ENCODE measurements around the gene SUGCT.

SUGCT gene

DNA sequence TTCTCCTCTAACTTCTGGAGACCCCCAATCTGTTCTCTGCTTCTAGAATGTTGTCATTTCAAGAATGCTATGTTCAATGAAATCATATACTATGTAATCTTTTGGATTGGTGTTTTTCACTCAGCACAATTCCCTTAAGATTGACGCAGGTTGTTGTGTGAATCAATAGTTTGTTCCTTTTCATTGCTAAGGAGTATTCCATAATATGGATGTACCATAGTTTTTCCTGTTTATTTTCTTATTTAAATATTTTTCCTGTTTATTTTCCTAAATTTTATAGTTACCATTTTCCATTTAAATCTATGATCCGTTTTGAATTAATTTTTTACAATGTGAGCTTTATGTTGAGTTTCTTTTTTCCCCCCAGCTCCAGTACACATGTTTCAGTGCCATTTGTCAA is 604.5 kb downstream of the SUGCT start:
- H3K36me3 ChIP-seq (ENCODE audit: control insufficient read depth, insufficient read depth, low read length): no peaks in the 10 kb centered on the region
- H3K4me3 ChIP-seq (ENCODE audit: extremely low read depth, insufficient read depth, low read length, poor library complexity, severe bottlenecking): no peak overlapping the region
- peaks cover 4% of the 10 kb centered on the region for H3K9me3 ChIP-seq (ENCODE audit: control insufficient read depth, low read length)
- H3K4me1 ChIP-seq (ENCODE audit: control insufficient read depth, insufficient read depth, low read length, poor library complexity, severe bottlenecking): peaks cover 7% of the 10 kb centered on the region
- no CpG with 5 or more reads among the region's 2 CpGs for WGBS, 2 experiments (ENCODE audit: insufficient coverage in 2 of 2)
- H3K27ac ChIP-seq (ENCODE audit: low read depth, low read length, severe bottlenecking): no peak overlapping the region

DNA sequence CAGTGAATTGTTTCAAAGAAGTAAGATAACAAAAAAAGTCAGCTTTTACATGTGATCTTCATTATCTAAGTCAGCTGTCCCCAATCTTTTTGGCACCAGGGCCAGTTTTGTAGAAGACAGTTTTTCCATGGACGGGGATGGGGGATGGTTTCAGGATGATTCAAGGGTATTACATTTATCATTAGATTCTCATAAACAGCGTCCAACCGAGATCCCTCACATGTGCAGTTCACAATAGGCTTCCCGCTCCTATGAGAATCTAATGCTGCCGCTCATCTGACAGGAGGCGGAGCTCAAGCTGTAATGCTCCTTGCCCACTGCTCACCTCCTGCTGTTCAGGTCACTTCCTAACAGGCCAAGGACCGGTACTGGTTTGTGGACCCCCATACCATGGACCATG is 607.5 kb downstream of the SUGCT start:
- no peak overlapping the region for H3K27ac ChIP-seq (ENCODE audit: low read depth, low read length, severe bottlenecking)
- peaks cover 3% of the 10 kb centered on the region for H3K4me1 ChIP-seq (ENCODE audit: control insufficient read depth, insufficient read depth, low read length, poor library complexity, severe bottlenecking)
- no peak overlapping the region for H3K4me3 ChIP-seq (ENCODE audit: extremely low read depth, insufficient read depth, low read length, poor library complexity, severe bottlenecking)
- H3K9me3 ChIP-seq (ENCODE audit: control insufficient read depth, low read length): peaks cover 4% of the 10 kb centered on the region
- H3K36me3 ChIP-seq (ENCODE audit: control insufficient read depth, insufficient read depth, low read length): no peaks in the 10 kb centered on the region
- 82 to 94% methylated on average over 5 to 6 of the region's 7 CpGs for WGBS, 2 experiments (ENCODE audit: insufficient coverage in 2 of 2)

DNA sequence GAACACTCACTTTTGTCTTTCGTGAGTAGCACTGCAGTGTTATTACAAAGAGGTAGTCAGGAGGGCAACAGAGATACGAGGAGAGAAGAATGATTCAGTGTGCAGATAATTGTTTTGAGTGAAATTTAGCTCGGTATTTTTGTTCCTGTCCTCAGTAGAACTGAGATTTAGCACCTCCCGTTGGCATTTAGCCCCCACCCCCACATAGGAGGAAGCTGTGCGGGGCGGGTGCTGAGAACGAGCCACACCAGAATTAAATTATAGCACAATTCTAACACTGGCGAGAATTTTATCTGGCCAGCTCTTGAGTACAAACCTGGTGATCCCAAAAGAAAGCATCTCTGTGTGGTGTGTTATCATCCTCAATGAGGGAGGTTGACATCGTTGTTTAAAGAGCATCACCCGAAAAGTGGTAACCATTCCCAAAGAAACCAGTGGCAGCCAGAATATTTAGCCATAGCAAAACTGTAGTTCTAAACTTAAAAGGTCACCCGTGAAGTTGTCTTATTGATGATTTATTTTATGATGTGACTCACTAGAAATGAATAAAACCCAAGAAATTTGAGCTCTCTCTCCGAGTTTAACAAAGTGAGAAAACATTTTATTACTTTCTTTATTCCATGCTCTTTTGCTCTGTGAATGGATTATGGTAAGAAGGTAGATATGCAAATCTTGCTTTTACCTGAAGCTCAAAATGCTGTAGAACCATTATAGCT is 612.2 kb downstream of the SUGCT start:
- WGBS, 2 experiments (ENCODE audit: insufficient coverage in 2 of 2): 79 to 97% methylated on average over 3 to 5 of the region's 12 CpGs
- no peak overlapping the region for H3K27ac ChIP-seq (ENCODE audit: low read depth, low read length, severe bottlenecking)
- H3K4me3 ChIP-seq (ENCODE audit: extremely low read depth, insufficient read depth, low read length, poor library complexity, severe bottlenecking): no peak overlapping the region
- no peaks in the 10 kb centered on the region for H3K36me3 ChIP-seq (ENCODE audit: control insufficient read depth, insufficient read depth, low read length)
- peaks cover 13% of the 10 kb centered on the region for H3K4me1 ChIP-seq (ENCODE audit: control insufficient read depth, insufficient read depth, low read length, poor library complexity, severe bottlenecking)
- H3K9me3 ChIP-seq (ENCODE audit: control insufficient read depth, low read length): no peaks in the 10 kb centered on the region

DNA sequence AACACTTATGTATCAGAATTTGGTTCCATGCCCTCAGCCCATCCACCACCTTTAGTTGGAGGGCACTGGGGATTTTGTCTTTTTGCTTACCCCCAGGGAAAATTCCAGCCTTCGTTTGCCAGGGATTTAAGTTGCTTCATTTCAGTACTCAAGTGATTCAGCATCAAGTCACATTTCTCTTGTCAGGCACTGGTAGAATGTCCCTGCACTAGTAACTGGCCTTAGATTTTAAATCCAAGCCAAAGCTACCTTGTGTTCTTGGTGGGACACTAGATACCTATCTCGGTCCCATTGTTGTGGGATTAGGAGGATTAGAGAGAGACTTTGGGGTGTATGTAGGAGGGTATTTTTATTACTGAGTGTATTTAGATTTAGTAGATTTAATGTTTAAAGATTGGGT is 613.1 kb downstream of the SUGCT start:
- Histone ChIP-seq H3K4me1 (ENCODE audit: control insufficient read depth, insufficient read depth, low read length, poor library complexity, severe bottlenecking) (peaks cover 14% of the 10 kb centered on the region), H3K4me3 (ENCODE audit: extremely low read depth, insufficient read depth, low read length, poor library complexity, severe bottlenecking) (no peak overlapping the region), H3K36me3 (ENCODE audit: control insufficient read depth, insufficient read depth, low read length) (no peaks in the 10 kb centered on the region), H3K27ac (ENCODE audit: low read depth, low read length, severe bottlenecking) (no peak overlapping the region), H3K9me3 (ENCODE audit: control insufficient read depth, low read length) (no peaks in the 10 kb centered on the region)
- WGBS, 2 experiments (ENCODE audit: insufficient coverage in 2 of 2): 83 to 84% methylated on average over 1 to 2 of the region's 2 CpGs

DNA sequence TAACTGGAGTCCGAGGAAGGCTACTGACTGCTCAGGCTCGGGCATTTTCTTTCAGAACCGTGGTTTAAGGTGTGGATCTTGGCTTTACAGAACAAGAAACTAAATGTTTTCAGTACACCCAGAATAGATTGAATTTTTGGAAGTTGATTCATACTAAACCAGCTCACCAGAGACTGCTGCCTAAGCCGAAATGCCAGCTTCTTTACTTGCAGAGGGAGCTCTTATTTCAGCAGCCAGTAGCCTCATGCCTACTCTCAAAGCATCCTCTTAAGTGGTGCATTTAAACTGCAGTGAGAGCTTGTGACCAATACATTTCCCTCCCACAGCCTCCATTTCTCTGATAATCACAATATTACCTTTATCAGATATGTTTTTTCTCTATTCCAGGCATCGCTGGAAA is 615.1 kb downstream of the SUGCT start:
- H3K27ac ChIP-seq (ENCODE audit: low read depth, low read length, severe bottlenecking): no peak overlapping the region
- no peak overlapping the region for H3K4me3 ChIP-seq (ENCODE audit: extremely low read depth, insufficient read depth, low read length, poor library complexity, severe bottlenecking)
- no peaks in the 10 kb centered on the region for H3K9me3 ChIP-seq (ENCODE audit: control insufficient read depth, low read length)
- 90 to 96% methylated on average over 3 to 4 of the region's 5 CpGs for WGBS, 2 experiments (ENCODE audit: insufficient coverage in 2 of 2)
- H3K36me3 ChIP-seq (ENCODE audit: control insufficient read depth, insufficient read depth, low read length): no peaks in the 10 kb centered on the region
- H3K4me1 ChIP-seq (ENCODE audit: control insufficient read depth, insufficient read depth, low read length, poor library complexity, severe bottlenecking): peaks cover 15% of the 10 kb centered on the region

DNA sequence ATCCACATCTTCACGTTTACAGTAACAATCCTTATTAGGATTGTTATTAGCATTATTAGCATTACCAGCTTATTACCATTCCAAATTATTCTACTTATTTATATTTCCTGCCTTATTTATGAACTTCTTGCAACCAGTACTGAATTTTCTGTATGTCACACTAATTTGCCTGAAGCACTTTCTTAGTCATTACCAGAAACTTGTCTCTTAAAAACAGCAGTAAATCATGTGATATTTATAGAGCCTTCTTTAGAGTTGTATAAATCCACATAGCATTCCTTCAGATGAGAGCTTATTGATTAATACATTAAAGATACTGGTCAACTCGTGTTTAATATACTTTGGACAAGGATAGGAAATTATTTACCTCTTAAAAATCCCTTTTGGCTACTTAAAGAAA is 618.6 kb downstream of the SUGCT start:
- WGBS, 2 experiments (ENCODE audit: insufficient coverage in 2 of 2): 90% methylated on average over 1 of the region's 2 CpGs; no CpG with 5 or more reads in 1 of the 2 experiments
- Histone ChIP-seq H3K27ac (ENCODE audit: low read depth, low read length, severe bottlenecking) (no peak overlapping the region), H3K4me3 (ENCODE audit: extremely low read depth, insufficient read depth, low read length, poor library complexity, severe bottlenecking) (no peak overlapping the region), H3K36me3 (ENCODE audit: control insufficient read depth, insufficient read depth, low read length) (no peaks in the 10 kb centered on the region), H3K9me3 (ENCODE audit: control insufficient read depth, low read length) (no peaks in the 10 kb centered on the region), H3K4me1 (ENCODE audit: control insufficient read depth, insufficient read depth, low read length, poor library complexity, severe bottlenecking) (peaks cover 8% of the 10 kb centered on the region)

DNA sequence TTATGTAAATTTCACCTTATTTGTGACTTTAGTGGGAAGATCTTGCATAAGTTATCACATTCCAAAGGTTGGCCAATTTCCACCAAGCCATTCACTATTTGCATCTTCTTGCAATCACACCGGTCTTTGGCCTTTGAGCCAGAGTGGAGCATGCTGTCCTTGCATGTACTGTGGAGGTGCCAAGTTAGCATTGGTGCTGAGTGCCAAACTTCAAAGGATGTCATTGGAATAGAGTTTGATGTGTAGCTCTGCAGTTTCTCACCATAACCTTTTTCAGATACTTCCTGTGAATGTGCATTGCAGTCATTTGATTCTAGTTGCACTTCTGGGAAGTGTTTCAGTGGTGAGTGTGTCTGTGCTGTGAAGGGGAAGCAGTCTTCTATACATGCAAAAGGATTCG is 620.6 kb downstream of the SUGCT start:
- 100% methylated on average over 1 of the region's 2 CpGs; no CpG with 5 or more reads in 1 of the 2 experiments for WGBS, 2 experiments (ENCODE audit: insufficient coverage in 2 of 2)
- Histone ChIP-seq H3K4me1 (ENCODE audit: control insufficient read depth, insufficient read depth, low read length, poor library complexity, severe bottlenecking) (peaks cover 3% of the 10 kb centered on the region), H3K27ac (ENCODE audit: low read depth, low read length, severe bottlenecking) (no peak overlapping the region), H3K9me3 (ENCODE audit: control insufficient read depth, low read length) (no peaks in the 10 kb centered on the region), H3K4me3 (ENCODE audit: extremely low read depth, insufficient read depth, low read length, poor library complexity, severe bottlenecking) (no peak overlapping the region), H3K36me3 (ENCODE audit: control insufficient read depth, insufficient read depth, low read length) (no peaks in the 10 kb centered on the region)

DNA sequence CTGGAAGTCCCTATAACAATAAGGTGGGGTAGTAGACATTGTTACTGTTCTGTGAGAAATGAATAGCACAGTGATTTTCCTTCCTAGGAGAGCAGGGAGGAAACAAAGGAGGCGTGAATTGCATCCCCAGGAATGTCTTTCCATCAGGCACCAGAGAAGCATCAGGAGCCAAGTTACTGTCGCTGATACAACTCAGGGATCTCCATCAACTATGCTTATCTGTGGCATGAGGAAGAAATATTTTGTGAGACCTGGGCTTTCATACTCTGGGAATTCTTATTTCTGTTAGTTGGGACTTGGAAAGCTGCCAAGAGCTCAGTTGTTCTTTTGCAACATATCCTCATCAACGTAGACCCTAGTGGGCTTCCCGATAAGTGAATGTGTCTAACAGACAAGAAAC is 622.3 kb downstream of the SUGCT start:
- Histone ChIP-seq H3K4me1 (ENCODE audit: control insufficient read depth, insufficient read depth, low read length, poor library complexity, severe bottlenecking) (peaks cover 3% of the 10 kb centered on the region), H3K27ac (ENCODE audit: low read depth, low read length, severe bottlenecking) (no peak overlapping the region), H3K36me3 (ENCODE audit: control insufficient read depth, insufficient read depth, low read length) (no peaks in the 10 kb centered on the region), H3K9me3 (ENCODE audit: control insufficient read depth, low read length) (no peaks in the 10 kb centered on the region), H3K4me3 (ENCODE audit: extremely low read depth, insufficient read depth, low read length, poor library complexity, severe bottlenecking) (no peak overlapping the region)
- 44 to 89% methylated on average over 1 to 4 of the region's 4 CpGs for WGBS, 2 experiments (ENCODE audit: insufficient coverage in 2 of 2)

DNA sequence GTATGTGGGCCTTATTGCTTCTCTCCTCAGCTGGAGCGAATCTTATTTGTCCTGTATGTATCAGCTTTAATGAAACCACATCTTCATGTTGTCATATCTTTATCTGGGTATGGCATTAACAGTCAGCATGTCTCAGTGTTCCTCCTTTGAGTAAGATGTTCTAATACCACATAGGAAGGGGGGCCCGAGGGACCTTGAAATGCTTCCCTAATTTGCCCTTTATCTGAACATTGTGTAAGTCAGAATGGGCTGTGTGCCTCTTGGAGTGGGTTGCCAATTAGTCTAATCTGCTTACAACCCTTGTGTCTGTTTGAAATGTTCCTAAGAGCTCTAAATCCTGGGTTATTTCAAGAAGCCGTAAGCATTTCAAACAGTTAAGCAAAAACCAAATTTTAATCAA is 623.8 kb downstream of the SUGCT start:
- H3K4me1 ChIP-seq (ENCODE audit: control insufficient read depth, insufficient read depth, low read length, poor library complexity, severe bottlenecking): no peaks in the 10 kb centered on the region
- no peak overlapping the region for H3K4me3 ChIP-seq (ENCODE audit: extremely low read depth, insufficient read depth, low read length, poor library complexity, severe bottlenecking)
- H3K9me3 ChIP-seq (ENCODE audit: control insufficient read depth, low read length): no peaks in the 10 kb centered on the region
- 83% methylated on average over 1 of the region's 3 CpGs; no CpG with 5 or more reads in 1 of the 2 experiments for WGBS, 2 experiments (ENCODE audit: insufficient coverage in 2 of 2)
- no peaks in the 10 kb centered on the region for H3K36me3 ChIP-seq (ENCODE audit: control insufficient read depth, insufficient read depth, low read length)
- no peak overlapping the region for H3K27ac ChIP-seq (ENCODE audit: low read depth, low read length, severe bottlenecking)

DNA sequence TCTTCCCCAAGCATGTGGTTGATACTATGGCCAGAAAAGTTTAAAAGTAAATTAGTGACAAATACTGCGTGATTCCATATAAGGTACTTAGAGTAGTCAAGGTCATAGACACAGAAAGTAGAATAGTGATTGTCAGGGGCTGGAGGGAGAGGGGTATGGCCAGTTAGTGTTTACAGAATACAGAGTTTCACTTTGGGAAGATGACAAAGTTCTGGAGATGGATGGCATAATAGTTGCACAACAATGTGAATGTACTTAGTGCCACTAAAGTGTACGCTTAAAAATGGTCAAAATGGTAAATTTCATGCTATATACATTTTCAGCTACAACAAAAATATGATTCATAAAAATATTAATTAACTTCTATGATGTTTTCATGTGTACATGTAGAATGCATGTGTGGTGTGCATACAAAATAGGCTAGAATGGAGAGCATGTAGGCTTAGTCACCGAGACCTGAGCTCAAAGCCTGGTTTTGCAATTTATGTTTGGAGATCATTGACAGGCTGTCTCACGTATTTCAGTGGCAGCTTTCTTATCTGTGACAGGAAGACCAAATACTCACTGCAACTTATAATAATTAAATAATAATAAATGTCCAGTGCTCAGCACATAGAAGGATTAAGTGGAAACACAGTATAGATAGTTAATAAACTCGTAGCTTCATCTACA is 625.6 kb downstream of the SUGCT start:
- Histone ChIP-seq H3K27ac (ENCODE audit: low read depth, low read length, severe bottlenecking) (no peak overlapping the region), H3K36me3 (ENCODE audit: control insufficient read depth, insufficient read depth, low read length) (no peaks in the 10 kb centered on the region), H3K4me1 (ENCODE audit: control insufficient read depth, insufficient read depth, low read length, poor library complexity, severe bottlenecking) (no peaks in the 10 kb centered on the region), H3K9me3 (ENCODE audit: control insufficient read depth, low read length) (no peaks in the 10 kb centered on the region), H3K4me3 (ENCODE audit: extremely low read depth, insufficient read depth, low read length, poor library complexity, severe bottlenecking) (no peak overlapping the region)
- 92 to 100% methylated on average over 1 to 2 of the region's 5 CpGs for WGBS, 2 experiments (ENCODE audit: insufficient coverage in 2 of 2)

DNA sequence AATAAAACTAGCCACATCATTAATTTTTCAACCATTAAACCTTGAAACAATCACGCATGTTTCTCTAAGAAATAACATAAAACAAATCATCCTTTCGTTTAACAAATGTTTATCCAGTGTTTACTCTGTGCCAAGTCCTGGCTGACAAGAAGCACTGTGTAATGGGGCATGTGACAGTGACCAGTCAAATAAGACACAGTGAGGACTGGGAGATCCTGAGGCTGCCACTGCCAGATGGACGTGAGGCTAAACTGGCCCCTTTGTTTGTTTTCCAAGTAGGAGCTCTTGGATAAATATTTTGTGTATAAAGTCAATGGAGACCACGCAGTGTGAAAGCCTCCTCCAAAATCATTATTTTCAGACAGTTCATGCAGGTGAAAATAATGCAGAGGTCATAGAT is 626.2 kb downstream of the SUGCT start:
- Histone ChIP-seq H3K9me3 (ENCODE audit: control insufficient read depth, low read length) (no peaks in the 10 kb centered on the region), H3K27ac (ENCODE audit: low read depth, low read length, severe bottlenecking) (no peak overlapping the region), H3K4me1 (ENCODE audit: control insufficient read depth, insufficient read depth, low read length, poor library complexity, severe bottlenecking) (no peaks in the 10 kb centered on the region), H3K4me3 (ENCODE audit: extremely low read depth, insufficient read depth, low read length, poor library complexity, severe bottlenecking) (no peak overlapping the region), H3K36me3 (ENCODE audit: control insufficient read depth, insufficient read depth, low read length) (no peaks in the 10 kb centered on the region)
- WGBS, 2 experiments (ENCODE audit: insufficient coverage in 2 of 2): 84 to 100% methylated on average over 1 to 3 of the region's 4 CpGs
